ENCODE data around the gene RBM5.

Gene RBM5

GRCh38 chr3:50163572-50164455 lies 75.1 kb downstream of the RBM5 start:
- DNase-seq: no peak

GRCh38 chr3:50164481-50164880 lies 75.8 kb downstream of the RBM5 start:
- DNase-seq: no peak

DNA sequence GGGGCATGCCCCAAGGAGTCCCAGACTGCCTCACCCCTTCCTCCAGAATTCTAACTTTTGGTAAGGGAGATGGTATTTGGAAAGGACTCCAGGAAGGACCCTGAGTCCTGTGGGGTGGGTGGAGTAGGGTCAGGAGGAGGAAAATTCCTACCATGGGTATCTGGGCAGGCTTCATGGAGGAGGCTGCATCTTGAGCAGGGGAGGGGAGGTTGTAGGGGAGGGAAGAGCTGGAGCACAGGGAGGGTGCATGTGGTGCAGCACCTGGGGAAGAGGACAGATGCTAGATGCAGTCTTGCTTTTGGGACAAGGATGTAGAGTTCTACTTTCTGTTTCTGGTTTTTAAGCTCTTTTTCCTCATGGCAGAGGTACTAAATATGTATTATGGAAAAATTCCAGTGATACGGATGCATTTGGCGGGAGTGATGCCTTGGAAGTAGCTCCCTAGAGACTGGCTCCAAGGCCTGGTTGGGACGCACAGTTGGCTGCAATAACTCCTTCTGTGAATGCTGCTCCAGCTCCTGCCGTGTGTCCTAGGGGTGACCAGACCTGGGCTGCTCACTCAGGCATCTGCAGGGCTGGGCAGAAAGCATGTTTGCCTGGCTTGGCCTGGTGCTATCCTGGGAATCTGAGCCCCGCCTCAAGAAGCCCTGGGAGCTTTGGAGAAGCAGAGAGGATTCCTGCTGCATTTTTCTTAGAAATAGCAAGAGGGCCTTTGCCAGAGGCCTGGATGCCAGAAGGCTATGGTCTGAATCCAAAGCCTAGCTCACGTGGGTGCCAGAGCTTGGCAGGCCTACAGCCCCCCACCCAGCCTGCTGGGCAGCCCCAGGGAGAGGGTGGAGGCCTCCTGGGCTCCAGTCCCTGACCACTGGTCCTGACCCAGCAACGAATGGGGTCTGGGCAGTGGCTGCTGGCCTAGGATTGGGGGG lies 76.5 kb downstream of the RBM5 start:
- no peak for DNase-seq

DNA sequence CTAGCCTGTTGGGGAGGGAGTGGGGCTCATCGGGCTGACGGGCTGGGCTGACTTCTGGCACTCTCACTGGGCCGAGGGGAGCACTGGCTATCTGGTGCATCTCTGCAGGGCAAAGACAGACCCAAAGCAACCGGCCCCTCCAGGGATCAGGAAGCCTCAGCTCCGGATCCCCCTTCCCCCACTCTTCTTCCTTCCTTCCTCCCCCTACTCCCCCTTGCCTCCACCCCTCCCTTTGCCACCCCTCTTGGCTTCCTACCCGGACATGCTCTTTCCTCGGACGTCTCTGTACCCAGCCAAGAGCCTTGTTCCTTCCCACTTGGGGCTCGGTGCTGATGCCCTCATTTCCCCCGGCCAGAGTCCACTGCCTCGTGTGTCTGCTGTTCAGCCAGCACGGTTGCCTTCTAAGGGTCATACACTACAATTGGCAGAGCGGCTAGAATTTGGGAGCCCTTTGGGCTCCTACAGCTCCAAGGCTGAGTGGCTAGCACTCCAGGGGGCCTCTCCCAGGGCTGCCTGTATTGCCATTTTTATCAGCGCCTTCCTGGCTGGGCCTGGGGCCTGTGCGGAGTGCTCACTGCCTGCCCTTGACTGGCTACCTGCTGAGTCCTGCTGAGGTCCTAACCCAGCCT lies 77.3 kb downstream of the RBM5 start:
- no peak for DNase-seq

GRCh38 chr3:50166620-50167019 lies 77.9 kb downstream of the RBM5 start:
- DNase-seq: no peak

- no peak for DNase-seq
Observed at GRCh38 chr3:50167069-50167840, 78.5 kb downstream of the RBM5 start.

DNA sequence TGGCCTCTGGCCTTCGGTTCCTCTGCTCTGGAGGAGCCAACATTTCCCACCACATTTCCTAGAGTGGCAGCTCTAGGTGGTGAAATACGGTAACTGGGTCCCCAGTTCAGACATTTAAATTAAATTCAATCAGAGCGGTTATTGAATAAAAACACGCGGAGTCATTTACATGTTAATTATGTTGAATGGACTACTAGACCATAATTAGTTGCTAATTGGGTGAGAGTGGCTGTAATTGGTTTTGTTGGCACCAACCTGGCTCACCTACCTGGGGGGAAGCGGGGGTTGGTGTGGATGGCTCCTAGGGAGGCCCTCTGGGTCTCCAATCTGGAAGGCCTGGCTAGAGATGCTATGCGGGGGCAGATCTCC lies 79.1 kb downstream of the RBM5 start:
- no peak for DNase-seq

GRCh38 chr3:50168388-50168787 lies 79.7 kb downstream of the RBM5 start:
- no peak for DNase-seq
